Kidney (tissue), 14 donors: Measurements from ENCODE around the gene ZNG1A. TPM values are rescaled to one million over a fixed set of nuclear protein-coding genes. Genes with fewer than 3 reads are reported as not detected.
A peak's percentile ranks its signal among the peaks of the same experiment; 100 is the strongest.
"Not testable (repeated sequence)": the region's sequence is repeated elsewhere in the genome, so short reads cannot be mapped to it uniquely, and the experiment has no call there.

Experiments used
- DNase-seq, 5 donors: peaks; one replicate each; pipeline ENCODE4 v3.0.0-alpha.2; 2013 to 2020
- FAIRE-seq: peaks from 2 replicates; lab custom pipeline; 2012; peaks lifted over from hg19 to GRCh38; lab: Jason Lieb, UNC
- H3K27ac ChIP-seq, 2 donors: one replicate each; pipeline ENCODE4 v1.7.0; 2013; ENCODE audit warnings: low read depth in 2 of 2, low read length in 2 of 2, inconsistent platforms in 1 of 2
- H3K27me3 ChIP-seq: one replicate; pipeline ENCODE4 v1.7.1; 2013; ENCODE audit warnings: low read length, inconsistent platforms; ENCODE audit not compliant: control insufficient read depth, insufficient read depth
- H3K36me3 ChIP-seq, 3 donors: one replicate each; pipeline versions ENCODE4 v1.7.0 to v1.7.1; 2013; ENCODE audit warnings: low read length in 3 of 3, control low read depth in 1 of 3, inconsistent platforms in 1 of 3; ENCODE audit not compliant: insufficient read depth in 3 of 3, control insufficient read depth in 2 of 3
- H3K4me1 ChIP-seq, 3 donors: one replicate each; pipeline versions ENCODE4 v1.7.0 to v1.7.1; 2013; ENCODE audit warnings: low read length in 3 of 3, inconsistent platforms in 1 of 3, low read depth in 1 of 3; ENCODE audit not compliant: control insufficient read depth in 2 of 3, insufficient read depth in 2 of 3
- H3K4me3 ChIP-seq, 3 donors: one replicate each; pipeline versions ENCODE4 v1.7.0 to v1.8.1; 2013; ENCODE audit warnings: low read length in 3 of 3, control low read depth in 1 of 3, inconsistent platforms in 1 of 3
- H3K9ac ChIP-seq, 3 donors: one replicate each; pipeline versions ENCODE4 v1.7.0 to v1.7.1; 2013; ENCODE audit warnings: low read length in 3 of 3, control low read depth in 1 of 3, inconsistent platforms in 1 of 3
- H3K9me3 ChIP-seq, 3 donors: one replicate each; pipeline versions ENCODE4 v1.7.0 to v1.7.1; 2013; ENCODE audit warnings: low read length in 3 of 3, control low read depth in 1 of 3, inconsistent platforms in 1 of 3; ENCODE audit not compliant: control insufficient read depth in 2 of 3, insufficient read depth in 1 of 3
- intact Hi-C: fragments of 100-400 bp; cut with DNase I; formaldehyde crosslinking; loops from one replicate; pipeline ENCODE4 v1.11.1; 2022
- polyA plus RNA-seq: library from polyadenylated mRNA; stranded (reverse); fragments of 350-450 nt; fragmentation: Illumina TruSeq; extraction: RNeasy Lipid Tissue Mini Kit (QIAGEN cat#74804); gene quantifications from one replicate; pipeline ENCODE4 v1.2.3, GENCODE V29; 2014; ENCODE audit warnings: low read depth, low replicate concordance; ENCODE audit not compliant: insufficient read depth
- total RNA-seq: library from RNA; stranded (reverse); fragmentation: NEBNext Ultra II Directional; extraction: Animal tissue kit (Norgen Biotek cat#: 25700); gene quantifications from one replicate; pipeline ENCODE4 v1.2.1, GENCODE V29; 2021
- TF ChIP-seq, protein P1 (sequence below): IDR thresholded peaks from 3 replicates; pipeline ENCODE4 v1.5.1; 2012; ENCODE audit warnings: mild to moderate bottlenecking, moderate library complexity, borderline replicate concordance; ENCODE audit not compliant: insufficient read depth; ENCODE audit errors: extremely low read depth
- donor health status: control.
- donor health status: control.
- donor health status: control.
- donor health status: control.
- donor health status: control.
- donor health status: DM: yes; HTN: yes; CAD: no.
- donor health status: Normal renal cell carcinoma (clear cell type).

Gene ZNG1A
- total and polyA plus RNA-seq, 2 donors from 2014 or later: 32.7 to 58.0 TPM

- no peak overlapping the region for H3K27ac ChIP-seq
- DNase-seq: no peak
These were observed 30.4 kb upstream of the ZNG1A start for GRCh38 chr9:209143-209758.

GRCh38 chr9:206481-206880, 27.6 kb upstream of the ZNG1A start:
- no peaks in the 10 kb centered on the region for H3K4me1 ChIP-seq
- no peak overlapping the region for H3K27ac ChIP-seq
- H3K9me3 ChIP-seq: no peaks in the 10 kb centered on the region
- intact Hi-C loops: no loop called here
- H3K36me3 ChIP-seq: no peaks in the 10 kb centered on the region
- no peak overlapping the region for H3K4me3 ChIP-seq
- no peaks in the 10 kb centered on the region for H3K27me3 ChIP-seq
- DNase-seq (no peak), FAIRE-seq (no peak)
- no peak overlapping the region for H3K9ac ChIP-seq
- TF ChIP-seq, protein P1, sequence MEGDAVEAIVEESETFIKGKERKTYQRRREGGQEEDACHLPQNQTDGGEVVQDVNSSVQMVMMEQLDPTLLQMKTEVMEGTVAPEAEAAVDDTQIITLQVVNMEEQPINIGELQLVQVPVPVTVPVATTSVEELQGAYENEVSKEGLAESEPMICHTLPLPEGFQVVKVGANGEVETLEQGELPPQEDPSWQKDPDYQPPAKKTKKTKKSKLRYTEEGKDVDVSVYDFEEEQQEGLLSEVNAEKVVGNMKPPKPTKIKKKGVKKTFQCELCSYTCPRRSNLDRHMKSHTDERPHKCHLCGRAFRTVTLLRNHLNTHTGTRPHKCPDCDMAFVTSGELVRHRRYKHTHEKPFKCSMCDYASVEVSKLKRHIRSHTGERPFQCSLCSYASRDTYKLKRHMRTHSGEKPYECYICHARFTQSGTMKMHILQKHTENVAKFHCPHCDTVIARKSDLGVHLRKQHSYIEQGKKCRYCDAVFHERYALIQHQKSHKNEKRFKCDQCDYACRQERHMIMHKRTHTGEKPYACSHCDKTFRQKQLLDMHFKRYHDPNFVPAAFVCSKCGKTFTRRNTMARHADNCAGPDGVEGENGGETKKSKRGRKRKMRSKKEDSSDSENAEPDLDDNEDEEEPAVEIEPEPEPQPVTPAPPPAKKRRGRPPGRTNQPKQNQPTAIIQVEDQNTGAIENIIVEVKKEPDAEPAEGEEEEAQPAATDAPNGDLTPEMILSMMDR: no peak

More at GRCh38 chr9:209143-209758, 30.4 kb upstream of the ZNG1A start:
- Histone ChIP-seq H3K9ac (no peak overlapping the region), H3K36me3 (no peaks in the 10 kb centered on the region), H3K9me3 (no peaks in the 10 kb centered on the region), H3K4me1 (no peaks in the 10 kb centered on the region), H3K4me3 (no peak overlapping the region), H3K27me3 (no peaks in the 10 kb centered on the region)
- FAIRE-seq: no peak
- TF ChIP-seq, protein P1: no peak
- intact Hi-C loops: no loop called here

DNA sequence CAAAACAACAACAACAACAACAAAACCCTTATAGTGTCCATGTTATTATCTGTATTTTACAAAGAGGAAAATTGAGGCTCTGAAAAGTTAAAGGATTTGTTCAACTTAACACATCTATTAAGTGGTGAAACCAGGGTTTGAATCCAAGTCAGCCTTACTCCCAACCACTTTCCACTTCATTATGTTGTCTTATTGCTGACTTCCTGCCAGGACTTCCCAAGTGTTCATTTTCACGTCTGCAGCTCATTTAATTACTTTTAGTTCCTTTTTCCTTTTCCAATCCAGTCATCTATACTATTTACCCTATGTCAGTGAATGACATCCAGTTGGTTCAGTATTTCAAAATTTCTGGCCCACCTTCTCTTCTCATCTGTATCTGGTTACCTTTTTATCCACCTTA, 20.7 kb upstream of the ZNG1A start:
- DNase-seq, H3K4me3 ChIP-seq, H3K4me1 ChIP-seq, H3K27ac ChIP-seq, intact Hi-C loops, H3K27me3 ChIP-seq, H3K36me3 ChIP-seq, H3K9ac ChIP-seq, FAIRE-seq, H3K9me3 ChIP-seq: not testable (repeated sequence)

GRCh38 chr9:178140-178825, 573 bp downstream of the ZNG1A start:
- FAIRE-seq, H3K27me3 ChIP-seq, H3K9me3 ChIP-seq, H3K9ac ChIP-seq, H3K36me3 ChIP-seq, intact Hi-C loops, H3K4me1 ChIP-seq, H3K27ac ChIP-seq: not testable (repeated sequence)
- peak in 3 of 5 donors; percentile 5 to 22 (median 7) for DNase-seq
- peak overlapping the region in 1 of 3 donors; percentile 44 for H3K4me3 ChIP-seq

DNA sequence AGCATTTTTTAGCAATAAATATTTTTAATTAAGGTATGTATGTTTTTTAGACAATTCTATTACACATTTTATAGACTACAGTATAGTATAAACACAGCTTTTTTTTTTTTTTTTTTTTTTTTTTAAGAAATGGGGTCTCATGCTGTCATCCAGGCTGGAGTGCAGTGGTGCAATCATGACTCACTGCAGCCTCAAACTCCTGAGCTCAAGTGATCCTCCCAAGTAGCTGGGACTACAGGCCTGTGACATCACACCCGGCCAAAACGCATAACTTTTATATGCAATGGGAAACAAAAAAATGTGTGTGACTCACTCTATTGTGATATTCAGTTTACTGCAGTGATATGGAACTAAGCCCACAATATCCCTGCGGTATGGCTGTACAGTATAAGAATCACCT, 9.1 kb downstream of the ZNG1A start:
- FAIRE-seq: not testable (repeated sequence)

DNA sequence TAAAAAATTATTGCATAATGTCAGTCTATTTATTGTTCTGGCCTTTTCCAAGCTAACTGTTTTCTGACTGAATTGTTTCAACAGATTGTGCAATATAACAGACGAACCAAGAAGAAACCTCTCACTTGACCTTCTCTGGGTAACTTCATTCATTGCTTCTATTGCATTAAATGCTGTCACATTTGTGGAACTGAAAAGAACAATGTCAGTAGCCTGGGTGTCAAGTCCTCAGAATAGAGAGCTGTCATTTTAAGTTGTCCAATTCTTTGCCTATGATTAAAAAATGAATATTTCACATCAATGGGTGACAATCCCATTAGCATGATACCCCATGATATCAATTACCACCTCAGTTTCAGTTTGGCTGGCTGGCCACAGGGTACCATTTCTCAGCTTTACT, 19.0 kb downstream of the ZNG1A start:
- intact Hi-C loops, H3K9me3 ChIP-seq, H3K4me1 ChIP-seq, H3K36me3 ChIP-seq, H3K27me3 ChIP-seq, H3K9ac ChIP-seq, H3K27ac ChIP-seq, FAIRE-seq, H3K4me3 ChIP-seq, DNase-seq: not testable (repeated sequence)

More for the DNA sequence above, 9.1 kb downstream of the ZNG1A start:
- intact Hi-C loops, H3K4me3 ChIP-seq, H3K27me3 ChIP-seq, H3K9me3 ChIP-seq, DNase-seq, H3K36me3 ChIP-seq, H3K9ac ChIP-seq, H3K4me1 ChIP-seq, H3K27ac ChIP-seq: not testable (repeated sequence)

GRCh38 chr9:151173-151572, 27.7 kb downstream of the ZNG1A start:
- H3K27ac ChIP-seq, FAIRE-seq, DNase-seq, intact Hi-C loops, H3K4me1 ChIP-seq, H3K9ac ChIP-seq, H3K9me3 ChIP-seq, H3K4me3 ChIP-seq, H3K36me3 ChIP-seq, H3K27me3 ChIP-seq: not testable (repeated sequence)
